ENCODE results near the gene CDPF1. TPM values are rescaled to one million over a fixed set of nuclear protein-coding genes. Genes with fewer than 3 reads are reported as not detected.

Gene CDPF1
- total RNA-seq, 4 donors from 2014 or later = 1.5 to 12.7 (median 4.5) TPM

- TF ChIP-seq POLR2A (IDR thresholded peaks at IDR 0.05) = no peak
- no peak for TF ChIP-seq CTCF (IDR thresholded peaks at IDR 0.05)
- Histone ChIP-seq H3K4me3 (no peak overlapping the region), H3K27me3 (no peaks in the 10 kb centered on the region), H3K9me3 (no peaks in the 10 kb centered on the region), H3K27ac (no peak overlapping the region), H3K4me1 (no peaks in the 10 kb centered on the region), H3K36me3 (no peaks in the 10 kb centered on the region)
- DNase-seq = no peak
- intact Hi-C loops (cut with DNase I; ENCODE audit: low total_unique reads) = no loop called here
Measured at GRCh38 chr22:46287873-46288751, 38.0 kb upstream of the CDPF1 start.

GRCh38 chr22:46286941-46287872 is 37.1 kb upstream of the CDPF1 start:
- Histone ChIP-seq H3K27me3 (no peaks in the 10 kb centered on the region), H3K4me3 (no peak overlapping the region), H3K36me3 (no peaks in the 10 kb centered on the region), H3K27ac (no peak overlapping the region), H3K9me3 (no peaks in the 10 kb centered on the region), H3K4me1 (no peaks in the 10 kb centered on the region)
- TF ChIP-seq CTCF (IDR thresholded peaks at IDR 0.05) (no peak), POLR2A (IDR thresholded peaks at IDR 0.05) (no peak)
- no peak for DNase-seq
- intact Hi-C loops (cut with DNase I; ENCODE audit: low total_unique reads) = no loop called here

GRCh38 chr22:46286006-46286405 is 35.9 kb upstream of the CDPF1 start:
- Histone ChIP-seq H3K4me3 (no peak overlapping the region), H3K36me3 (no peaks in the 10 kb centered on the region), H3K9me3 (no peaks in the 10 kb centered on the region), H3K4me1 (no peaks in the 10 kb centered on the region), H3K27ac (no peak overlapping the region), H3K27me3 (no peaks in the 10 kb centered on the region)
- DNase-seq = no peak
- TF ChIP-seq CTCF (IDR thresholded peaks at IDR 0.05) = no peak
- no peak for TF ChIP-seq POLR2A (IDR thresholded peaks at IDR 0.05)
- intact Hi-C loops (cut with DNase I; ENCODE audit: low total_unique reads) = no loop called here

- Histone ChIP-seq H3K9me3 (no peaks in the 10 kb centered on the region), H3K27me3 (no peaks in the 10 kb centered on the region), H3K4me1 (no peaks in the 10 kb centered on the region), H3K27ac (no peak overlapping the region), H3K36me3 (no peaks in the 10 kb centered on the region), H3K4me3 (no peak overlapping the region)
- intact Hi-C loops (cut with DNase I; ENCODE audit: low total_unique reads) = no loop called here
- DNase-seq = no peak
- TF ChIP-seq POLR2A (IDR thresholded peaks at IDR 0.05) (no peak), CTCF (IDR thresholded peaks at IDR 0.05) (no peak)
Measured at GRCh38 chr22:46281866-46282678, 32.0 kb upstream of the CDPF1 start.
